HG03575 (cell line): ENCODE data around the gene RINL.
"Not testable (repeated sequence)": the region's sequence is repeated elsewhere in the genome, so short reads cannot be mapped to it uniquely, and the experiment has no call there.

ENCODE experiments used
- ATAC-seq: cut with Tn5 transposase; IDR thresholded peaks from one replicate; pipeline ENCODE4 v1.9.1; 2021; ENCODE audit not compliant: unreplicated experiment, insufficient number of reproducible peaks, low FRiP score; ENCODE audit errors: extremely low read depth

The RINL gene

GRCh38 chr19:38839816-38840582, 38.1 kb downstream of the RINL start:
- ATAC-seq: no peak

- no peak for ATAC-seq
Measured at GRCh38 chr19:38838986-38839761, 38.9 kb downstream of the RINL start.

- ATAC-seq: no peak
Measured at GRCh38 chr19:38838208-38838985, 39.7 kb downstream of the RINL start.

- ATAC-seq: no peak
Measured at GRCh38 chr19:38837656-38838121, 40.4 kb downstream of the RINL start.

- ATAC-seq: no peak
Measured at GRCh38 chr19:38836983-38837626, 41.0 kb downstream of the RINL start.

- no peak for ATAC-seq
Measured at GRCh38 chr19:38836159-38836982, 41.7 kb downstream of the RINL start.

- no peak for ATAC-seq
Measured at GRCh38 chr19:38834590-38834989, 43.5 kb downstream of the RINL start.

- ATAC-seq: no peak
Measured at GRCh38 chr19:38834104-38834490, 44.0 kb downstream of the RINL start.

- ATAC-seq: no peak
Measured at GRCh38 chr19:38833092-38833425, 45.0 kb downstream of the RINL start.

GRCh38 chr19:38831142-38831605, 46.9 kb downstream of the RINL start:
- ATAC-seq: no peak

- no peak for ATAC-seq
Measured at GRCh38 chr19:38830039-38830733, 47.9 kb downstream of the RINL start.

- ATAC-seq: not testable (repeated sequence)
Measured at GRCh38 chr19:38829203-38829602, 48.9 kb downstream of the RINL start.

- ATAC-seq: no peak
Measured at GRCh38 chr19:38826856-38827551, 51.1 kb downstream of the RINL start.

- ATAC-seq: not testable (repeated sequence)
Measured at GRCh38 chr19:38825936-38826335, 52.1 kb downstream of the RINL start.

GRCh38 chr19:38821230-38821825, 56.7 kb downstream of the RINL start:
- ATAC-seq: not testable (repeated sequence)

GRCh38 chr19:38819231-38819920, 58.7 kb downstream of the RINL start:
- no peak for ATAC-seq
